Tibial nerve (tissue), 4 donors: Measurements from ENCODE around the gene SLC8A2. TPM values are rescaled to one million over a fixed set of nuclear protein-coding genes. Genes with fewer than 3 reads are reported as not detected.

Source experiments
- DNase-seq, 2 donors: peaks; one replicate each; pipeline ENCODE4 v3.0.0-alpha.2; 2019; ENCODE audit warnings: low spot score in 2 of 2
- H3K27ac ChIP-seq, 4 donors: fragments of 200-600 bp; sonication (generic) in 3 of 4; one replicate each; pipeline ENCODE4 v1.5.1; 2017 to 2019; ENCODE audit warnings: mild to moderate bottlenecking in 1 of 4
- H3K27me3 ChIP-seq, 2 donors: fragments of 200-600 bp; sonication (generic) in 1 of 2; one replicate each; pipeline versions ENCODE4 v1.5.1 to v1.6.0; 2017 to 2019
- H3K36me3 ChIP-seq, 3 donors: fragments of 200-600 bp; sonication (generic); one replicate each; pipeline ENCODE4 v1.5.1; 2018 to 2019
- H3K4me1 ChIP-seq, 4 donors: fragments of 200-600 bp; sonication (generic) in 3 of 4; one replicate each; pipeline ENCODE4 v1.5.1; 2017 to 2019
- H3K4me3 ChIP-seq, 4 donors: fragments of 200-600 bp; sonication (generic) in 3 of 4; one replicate each; pipeline ENCODE4 v1.5.1; 2017 to 2019; ENCODE audit warnings: mild to moderate bottlenecking in 1 of 4, moderate library complexity in 1 of 4
- H3K9me3 ChIP-seq, 4 donors: fragments of 200-600 bp; sonication (generic) in 3 of 4; one replicate each; pipeline ENCODE4 v1.5.1; 2017 to 2019
- EP300 ChIP-seq, 2 donors: sonication (generic); formaldehyde crosslinking; IDR thresholded peaks; one replicate each; pipeline ENCODE4 v1.6.1; 2017; ENCODE audit warnings: antibody characterized with exemption in 2 of 2, mild to moderate bottlenecking in 1 of 2
- POLR2A ChIP-seq, 2 donors: fragments of 450-650 bp; IDR thresholded peaks; one replicate each; pipeline ENCODE4 v1.6.1; 2017; ENCODE audit warnings: antibody characterized with exemption in 2 of 2, mild to moderate bottlenecking in 2 of 2, moderate library complexity in 2 of 2
- WGBS, 2 donors: methylation state at CpG; one replicate each; pipeline ENCODE4 v1.1.5; 2018; 5-methylcytosine and 5-hydroxymethylcytosine counted together
- total RNA-seq, 4 donors: library from RNA; depleted of rRNA; stranded (reverse); fragments of >200 nt; gene quantifications; one replicate each; pipeline ENCODE4 v1.1.0, GENCODE V29; 2016
- TF ChIP-seq, protein P1 (sequence below), 5 experiments: fragments of 200-600 bp in 3 of 5; fragments of 450-650 bp in 2 of 5; sonication (generic) in 3 of 5; IDR thresholded peaks; one replicate each; pipeline ENCODE4 v1.5.1; 2016 to 2019; ENCODE audit warnings: antibody characterized with exemption in 5 of 5, mild to moderate bottlenecking in 3 of 5, moderate library complexity in 2 of 5

Gene SLC8A2
- total RNA-seq, 4 donors from 2014 or later = not detected

DNA sequence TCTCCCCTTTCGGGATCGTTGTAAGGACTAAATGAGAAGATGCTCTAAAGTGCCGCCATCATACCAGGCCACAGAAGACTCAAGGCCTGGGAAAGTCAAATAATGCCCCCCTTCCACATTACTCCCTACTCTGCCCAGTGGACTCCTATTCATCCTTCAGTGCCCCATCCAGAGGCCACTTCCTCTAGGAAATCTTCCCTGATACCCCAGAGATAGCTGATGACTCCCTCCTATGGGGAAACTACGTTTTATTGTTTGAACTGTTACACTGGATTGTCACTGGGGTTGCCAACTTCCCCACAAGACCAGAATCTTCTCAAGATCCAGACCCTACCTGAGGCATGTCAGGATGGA, 66.5 kb downstream of the SLC8A2 start:
- 95 to 97% methylated on average over 4 of the region's 4 CpGs for WGBS, 2 donors

DNA sequence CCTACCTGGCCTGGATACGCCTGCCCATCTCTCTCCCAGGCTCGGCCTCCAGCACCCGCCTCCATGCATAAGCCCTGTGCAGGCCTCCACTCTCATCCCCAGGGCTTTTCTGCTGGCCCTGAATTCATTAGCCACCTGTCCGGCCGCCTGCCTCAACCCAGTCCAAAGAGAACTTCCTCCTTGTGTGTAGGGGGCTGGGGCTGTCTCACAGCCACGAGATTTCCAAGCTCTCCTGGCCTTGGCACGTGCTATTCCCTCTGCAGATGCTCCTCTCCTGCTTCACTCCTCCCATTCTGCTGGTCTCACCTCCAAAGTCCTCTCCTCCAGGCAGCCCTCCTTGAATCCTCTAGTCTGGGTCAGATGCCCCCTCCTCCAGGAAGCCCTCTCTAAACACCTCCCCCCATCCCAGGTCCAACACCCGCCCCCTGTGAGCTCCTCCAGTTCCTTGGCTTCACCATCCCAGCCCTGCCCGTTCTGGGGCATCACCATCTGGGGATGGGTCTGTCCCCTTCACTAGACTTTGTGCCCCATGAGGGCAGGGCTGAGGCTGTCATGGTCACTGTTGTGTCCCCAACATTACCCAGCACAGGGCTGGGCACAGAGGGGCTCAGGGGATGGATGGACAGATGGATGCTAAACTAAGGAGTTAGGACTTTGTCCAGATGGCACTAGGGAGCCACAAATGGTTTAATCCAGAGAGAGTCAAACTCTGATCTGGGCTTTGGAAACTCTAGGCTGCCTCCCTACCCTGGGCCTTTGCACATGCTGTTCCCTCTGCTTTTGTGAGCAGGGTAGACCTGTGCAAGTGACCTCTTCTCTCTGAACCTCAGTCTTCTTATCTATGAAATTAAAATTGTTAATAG, 67.1 kb downstream of the SLC8A2 start:
- TF ChIP-seq POLR2A (IDR thresholded peaks at IDR 0.05) = no peak
- TF ChIP-seq, protein P1, sequence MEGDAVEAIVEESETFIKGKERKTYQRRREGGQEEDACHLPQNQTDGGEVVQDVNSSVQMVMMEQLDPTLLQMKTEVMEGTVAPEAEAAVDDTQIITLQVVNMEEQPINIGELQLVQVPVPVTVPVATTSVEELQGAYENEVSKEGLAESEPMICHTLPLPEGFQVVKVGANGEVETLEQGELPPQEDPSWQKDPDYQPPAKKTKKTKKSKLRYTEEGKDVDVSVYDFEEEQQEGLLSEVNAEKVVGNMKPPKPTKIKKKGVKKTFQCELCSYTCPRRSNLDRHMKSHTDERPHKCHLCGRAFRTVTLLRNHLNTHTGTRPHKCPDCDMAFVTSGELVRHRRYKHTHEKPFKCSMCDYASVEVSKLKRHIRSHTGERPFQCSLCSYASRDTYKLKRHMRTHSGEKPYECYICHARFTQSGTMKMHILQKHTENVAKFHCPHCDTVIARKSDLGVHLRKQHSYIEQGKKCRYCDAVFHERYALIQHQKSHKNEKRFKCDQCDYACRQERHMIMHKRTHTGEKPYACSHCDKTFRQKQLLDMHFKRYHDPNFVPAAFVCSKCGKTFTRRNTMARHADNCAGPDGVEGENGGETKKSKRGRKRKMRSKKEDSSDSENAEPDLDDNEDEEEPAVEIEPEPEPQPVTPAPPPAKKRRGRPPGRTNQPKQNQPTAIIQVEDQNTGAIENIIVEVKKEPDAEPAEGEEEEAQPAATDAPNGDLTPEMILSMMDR (IDR thresholded peaks at IDR 0.05) = no peak
- TF ChIP-seq EP300 (IDR thresholded peaks at IDR 0.05) = no peak
- 69 to 80% methylated on average over 9 of the region's 9 CpGs for WGBS, 2 donors
- H3K27ac ChIP-seq = no peak overlapping the region

More for the DNA sequence above, 66.5 kb downstream of the SLC8A2 start:
- Histone ChIP-seq H3K27ac (no peak overlapping the region), H3K4me1 (no peaks in the 10 kb centered on the region), H3K9me3 (no peaks in the 10 kb centered on the region), H3K36me3 (peaks cover 0 to 8% (median 0%) of the 10 kb centered on the region in 3 donors), H3K4me3 (no peak overlapping the region), H3K27me3 (peaks cover 0 to 51% of the 10 kb centered on the region in 2 donors)
- DNase-seq = no peak
- TF ChIP-seq POLR2A (IDR thresholded peaks at IDR 0.05) (no peak), EP300 (IDR thresholded peaks at IDR 0.05) (no peak)
- TF ChIP-seq, protein P1 (IDR thresholded peaks at IDR 0.05) = no peak

GRCh38 chr19:47402504-47402903, 69.2 kb downstream of the SLC8A2 start:
- Histone ChIP-seq H3K27ac (no peak overlapping the region), H3K36me3 (peaks cover 0 to 3% (median 0%) of the 10 kb centered on the region in 3 donors), H3K4me3 (no peak overlapping the region), H3K9me3 (no peaks in the 10 kb centered on the region), H3K27me3 (peaks cover 0 to 61% of the 10 kb centered on the region in 2 donors), H3K4me1 (no peaks in the 10 kb centered on the region)
- WGBS, 2 donors = 79 to 86% methylated on average over 15 to 16 of the region's 16 CpGs
- no peak for DNase-seq
- TF ChIP-seq EP300 (IDR thresholded peaks at IDR 0.05) = no peak
- TF ChIP-seq, protein P1 (IDR thresholded peaks at IDR 0.05) = no peak
- TF ChIP-seq POLR2A (IDR thresholded peaks at IDR 0.05) = no peak

More for the DNA sequence above, 67.1 kb downstream of the SLC8A2 start:
- Histone ChIP-seq H3K36me3 (peaks cover 0 to 8% (median 0%) of the 10 kb centered on the region in 3 donors), H3K4me3 (no peak overlapping the region), H3K27me3 (peaks cover 0 to 54% of the 10 kb centered on the region in 2 donors), H3K9me3 (no peaks in the 10 kb centered on the region), H3K4me1 (no peaks in the 10 kb centered on the region)
- DNase-seq = no peak

DNA sequence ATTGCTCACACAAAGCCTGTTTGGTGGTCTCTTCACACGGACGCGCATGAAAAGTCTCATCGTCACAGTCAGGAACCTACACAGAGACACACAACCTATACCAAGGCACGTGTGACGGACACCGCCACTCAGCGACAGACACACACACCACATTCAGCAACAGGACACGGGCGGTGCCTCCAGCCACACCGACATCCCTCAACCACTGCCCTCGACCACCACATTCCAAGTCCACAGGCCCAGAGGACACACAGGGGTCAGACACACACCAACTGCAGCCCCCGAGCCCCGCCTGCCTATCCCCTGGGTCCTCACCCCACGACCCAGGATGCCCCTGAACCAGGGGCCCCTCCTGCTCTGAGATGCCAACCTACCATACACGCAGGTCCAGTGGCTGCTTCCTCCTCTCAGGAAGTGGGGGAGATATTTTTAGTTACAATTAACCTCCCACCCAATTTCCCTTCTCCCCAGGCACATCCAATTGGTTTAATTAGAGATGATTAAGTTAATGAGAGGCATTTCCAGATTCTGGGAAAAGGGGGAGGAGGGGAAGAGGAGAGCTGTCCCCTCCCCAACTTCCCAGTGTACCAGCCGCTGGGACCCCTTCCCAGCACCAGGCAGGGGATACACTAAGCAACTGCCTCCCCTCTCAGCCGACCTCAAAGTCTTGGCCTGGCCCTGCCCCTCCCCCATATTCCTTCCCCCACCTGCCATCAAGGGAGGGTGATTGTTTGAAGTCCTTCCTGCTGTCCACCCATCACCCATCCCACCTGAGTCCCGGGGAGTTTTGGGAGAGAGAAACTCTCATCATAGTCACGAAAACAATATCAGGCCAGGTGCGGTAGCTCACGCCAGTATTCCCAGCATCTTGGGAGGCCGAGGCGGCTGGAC, 72.7 kb downstream of the SLC8A2 start:
- TF ChIP-seq POLR2A (IDR thresholded peaks at IDR 0.05) (no peak), EP300 (IDR thresholded peaks at IDR 0.05) (no peak)
- TF ChIP-seq, protein P1 (IDR thresholded peaks at IDR 0.05) = no peak
- H3K4me1 ChIP-seq = no peaks in the 10 kb centered on the region
- WGBS, 2 donors = 42 to 43% methylated on average over 18 to 23 of the region's 24 CpGs
- DNase-seq = no peak
- H3K36me3 ChIP-seq = no peaks in the 10 kb centered on the region
- peaks cover 0 to 31% of the 10 kb centered on the region in 2 donors for H3K27me3 ChIP-seq
- no peak overlapping the region for H3K27ac ChIP-seq
- H3K9me3 ChIP-seq = no peaks in the 10 kb centered on the region
- no peak overlapping the region for H3K4me3 ChIP-seq
